Caco-2 (cell line): ENCODE results near the gene RAPGEF2. TPM values are rescaled to one million over a fixed set of nuclear protein-coding genes. Genes with fewer than 3 reads are reported as not detected.
"Not testable (repeated sequence)": the region's sequence is repeated elsewhere in the genome, so short reads cannot be mapped to it uniquely, and the experiment has no call there.

Experiments
- BruUV-seq: library from RNA; stranded (reverse); fragments of 400-500 nt; replicated peaks from 2 replicates; lab custom pipeline; 2021; lab: Mats Ljungman, UMichigan
- CTCF ChIA-PET: fragments of 300-600 bp; sonication (Branson Sonifier 250); formaldehyde crosslinking; loops from one replicate; lab custom pipeline; 2022; ENCODE audit warnings: antibody characterized with exemption; lab: Charles Lee
- POLR2A ChIA-PET: fragments of 300-600 bp; sonication (Branson Sonifier 250); formaldehyde crosslinking; loops from one replicate; lab custom pipeline; 2022; ENCODE audit warnings: antibody characterized with exemption; lab: Charles Lee
- DNase-seq, 2 experiments: peaks; one replicate each; pipeline versions ENCODE4 v3.0.0 to v3.0.0-alpha.2; 2020 to 2022
- H3K27me3 ChIP-seq: replicated peaks from 2 replicates; pipeline ENCODE4 v1.6.0; 2011; ENCODE audit warnings: low read length; ENCODE audit not compliant: control insufficient read depth, insufficient read depth
- H3K36me3 ChIP-seq: 2 replicates; pipeline ENCODE4 v1.5.1; 2011; ENCODE audit warnings: low read length; ENCODE audit not compliant: control insufficient read depth, insufficient read depth
- H3K4me1 ChIP-seq: fragments of 250-450 bp; sonication (Bioruptor Pico); 2 replicates; pipeline ENCODE4 v1.5.1; 2020; ENCODE audit warnings: mild to moderate bottlenecking
- H3K4me3 ChIP-seq: 2 replicates; pipeline ENCODE4 v1.5.1; 2011; ENCODE audit warnings: low read depth, mild to moderate bottlenecking, control low read depth, low read length
- H3K9me3 ChIP-seq: fragments of 250-450 bp; sonication (Bioruptor Pico); 2 replicates; pipeline ENCODE4 v1.5.1; 2020; ENCODE audit warnings: mild to moderate bottlenecking, moderate library complexity
- H3K27ac Mint-ChIP-seq: one replicate; pipeline ENCODE4 v1.8.0; 2022; ENCODE audit warnings: mixed read lengths; ENCODE audit not compliant: unreplicated experiment
- H3K27me3 Mint-ChIP-seq: one replicate; pipeline ENCODE4 v1.8.0; 2022; ENCODE audit warnings: mixed read lengths; ENCODE audit not compliant: insufficient read depth, unreplicated experiment
- H3K36me3 Mint-ChIP-seq: one replicate; pipeline ENCODE4 v1.8.0; 2022; ENCODE audit warnings: mild to moderate bottlenecking, mixed read lengths; ENCODE audit not compliant: insufficient read depth, unreplicated experiment
- H3K4me1 Mint-ChIP-seq: one replicate; pipeline ENCODE4 v1.8.0; 2022; ENCODE audit warnings: low read depth, mixed read lengths; ENCODE audit not compliant: unreplicated experiment
- H3K4me3 Mint-ChIP-seq: one replicate; pipeline ENCODE4 v1.8.0; 2022; ENCODE audit warnings: mild to moderate bottlenecking, moderate library complexity, mixed read lengths; ENCODE audit not compliant: unreplicated experiment
- H3K9me3 Mint-ChIP-seq: one replicate; pipeline ENCODE4 v1.8.0; 2022; ENCODE audit warnings: mixed read lengths; ENCODE audit not compliant: unreplicated experiment
- CTCF ChIP-seq, 2 experiments: fragments of 200-600 bp in 1 of 2; IDR thresholded peaks; 1 replicate in 1 of 2; 2 replicates in 1 of 2; pipeline versions ENCODE4 v1.5.1 to v1.8.0; 2011 to 2022; ENCODE audit warnings: antibody characterized with exemption in 1 of 2, control low read depth in 1 of 2, inconsistent platforms in 1 of 2, low read depth in 1 of 2, low read length in 1 of 2, mild to moderate bottlenecking in 1 of 2, moderate library complexity in 1 of 2; ENCODE audit not compliant: insufficient read depth in 1 of 2, severe bottlenecking in 1 of 2, unreplicated experiment in 1 of 2
- intact Hi-C: fragments of 100-400 bp; cut with micrococcal nuclease; formaldehyde crosslinking; loops from one replicate; pipeline ENCODE4 v1.10.0; 2022; ENCODE audit not compliant: unreplicated experiment
- total RNA-seq: library from RNA; stranded (reverse); gene quantifications from 2 replicates; pipeline ENCODE4 v1.2.3, GENCODE V29; 2022

The RAPGEF2 gene
- total RNA-seq, 1 experiment from 2014 or later = 67.6 TPM

DNA sequence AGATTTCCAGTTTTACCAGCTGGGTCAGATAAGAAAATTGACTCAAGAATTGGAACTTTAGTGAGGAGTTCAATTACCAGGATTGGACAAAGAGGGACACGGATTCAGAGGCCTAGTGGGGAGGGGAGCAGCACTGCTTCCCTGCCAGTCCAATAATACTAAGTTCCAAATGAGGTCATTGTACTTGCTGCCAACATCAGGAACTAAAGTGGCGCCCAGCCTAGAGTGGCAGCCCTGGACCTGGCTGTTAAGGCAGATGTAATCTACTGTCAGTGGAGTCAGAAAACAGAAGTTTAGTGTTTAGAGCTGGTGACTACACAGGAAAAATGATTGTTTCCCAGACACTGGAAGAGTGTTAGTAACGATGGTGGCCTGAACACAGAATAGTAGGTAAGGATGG lies 42.7 kb upstream of the RAPGEF2 start:
- ChIA-PET CTCF (no interaction called here), POLR2A (no interaction called here)
- Mint-ChIP-seq H3K9me3 (no peaks in the 10 kb centered on the region), H3K27me3 (no peaks in the 10 kb centered on the region), H3K4me1 (peaks cover 10% of the 10 kb centered on the region), H3K4me3 (no peak overlapping the region), H3K27ac (no peak overlapping the region), H3K36me3 (no peaks in the 10 kb centered on the region)
- Histone ChIP-seq H3K4me1 (no peaks in the 10 kb centered on the region; the same call in 1 of the 2 replicates), H3K9me3 (no peaks in the 10 kb centered on the region), H3K4me3 (no peak overlapping the region), H3K36me3 (no peaks in the 10 kb centered on the region), H3K27me3 (no peaks in the 10 kb centered on the region)
- no peak for TF ChIP-seq CTCF (IDR thresholded peaks at IDR 0.05; ENCODE audit: insufficient read depth in 1 of 2, low read depth in 1 of 2, low read length in 1 of 2, severe bottlenecking in 1 of 2, unreplicated experiment in 1 of 2)
- intact Hi-C loops = no loop called here
- no TSS peak for BruUV-seq
- no peak for DNase-seq

GRCh38 chr4:159062381-159062780 lies 40.5 kb upstream of the RAPGEF2 start:
- no peak overlapping the region for H3K4me3 ChIP-seq
- H3K9me3 ChIP-seq = no peaks in the 10 kb centered on the region
- no peaks in the 10 kb centered on the region for H3K36me3 Mint-ChIP-seq
- BruUV-seq = no TSS peak
- no peaks in the 10 kb centered on the region for H3K36me3 ChIP-seq
- no peaks in the 10 kb centered on the region for H3K27me3 Mint-ChIP-seq
- ChIA-PET POLR2A (no interaction called here), CTCF (no interaction called here)
- intact Hi-C loops = no loop called here
- no peaks in the 10 kb centered on the region for H3K4me1 ChIP-seq
- H3K4me3 Mint-ChIP-seq = no peak overlapping the region
- no peaks in the 10 kb centered on the region for H3K4me1 Mint-ChIP-seq
- H3K27ac Mint-ChIP-seq = no peak overlapping the region
- H3K9me3 Mint-ChIP-seq = no peaks in the 10 kb centered on the region
- no peaks in the 10 kb centered on the region for H3K27me3 ChIP-seq
- no peak for TF ChIP-seq CTCF (IDR thresholded peaks at IDR 0.05; ENCODE audit: insufficient read depth in 1 of 2, low read depth in 1 of 2, low read length in 1 of 2, severe bottlenecking in 1 of 2, unreplicated experiment in 1 of 2)
- no peak for DNase-seq

GRCh38 chr4:159065513-159066240 lies 37.2 kb upstream of the RAPGEF2 start:
- CTCF ChIA-PET = no interaction called here
- no peaks in the 10 kb centered on the region for H3K9me3 ChIP-seq
- intact Hi-C loops = no loop called here
- no peak for DNase-seq
- Mint-ChIP-seq H3K27ac (no peak overlapping the region), H3K4me1 (peaks cover under 1% of the 10 kb centered on the region), H3K36me3 (no peaks in the 10 kb centered on the region), H3K27me3 (no peaks in the 10 kb centered on the region), H3K9me3 (no peaks in the 10 kb centered on the region), H3K4me3 (no peak overlapping the region)
- peaks cover 6% of the 10 kb centered on the region for H3K4me1 ChIP-seq
- no peaks in the 10 kb centered on the region for H3K36me3 ChIP-seq
- TF ChIP-seq CTCF (IDR thresholded peaks at IDR 0.05; ENCODE audit: insufficient read depth in 1 of 2, low read depth in 1 of 2, low read length in 1 of 2, severe bottlenecking in 1 of 2, unreplicated experiment in 1 of 2) = no peak
- no TSS peak for BruUV-seq
- H3K27me3 ChIP-seq = no peaks in the 10 kb centered on the region
- H3K4me3 ChIP-seq = no peak overlapping the region
- POLR2A ChIA-PET = no interaction called here

DNA sequence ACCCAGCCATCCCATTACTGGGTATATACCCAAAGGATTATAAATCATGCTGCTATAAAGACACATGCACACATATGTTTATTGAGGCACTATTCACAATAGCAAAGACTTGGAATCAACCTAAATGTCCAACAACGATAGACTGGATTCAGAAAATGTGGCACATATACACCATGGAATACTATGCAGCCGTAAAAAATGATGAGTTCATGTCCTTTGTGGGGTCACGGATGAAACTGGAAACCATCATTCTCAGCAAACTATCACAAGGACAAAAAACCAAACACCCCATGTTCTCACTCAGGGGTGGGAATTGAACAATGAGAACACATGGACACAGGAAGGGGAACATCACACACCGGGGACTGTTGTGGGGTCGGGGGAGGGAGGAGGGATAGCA lies 34.7 kb upstream of the RAPGEF2 start:
- peaks cover 12% of the 10 kb centered on the region for H3K4me1 Mint-ChIP-seq
- H3K9me3 Mint-ChIP-seq, H3K9me3 ChIP-seq, CTCF ChIA-PET, H3K4me3 Mint-ChIP-seq, POLR2A ChIA-PET, H3K27me3 Mint-ChIP-seq, H3K27ac Mint-ChIP-seq, H3K27me3 ChIP-seq, H3K36me3 ChIP-seq, BruUV-seq, H3K4me3 ChIP-seq, H3K36me3 Mint-ChIP-seq, intact Hi-C loops, DNase-seq: not testable (repeated sequence)
- peaks cover 21% of the 10 kb centered on the region for H3K4me1 ChIP-seq
